Kidney (tissue), 14 donors: ENCODE data around the gene CLEC16A. TPM values are rescaled to one million over a fixed set of nuclear protein-coding genes. Genes with fewer than 3 reads are reported as not detected.
A peak's percentile ranks its signal among the peaks of the same experiment; 100 is the strongest.

ENCODE experiments used
- DNase-seq, 5 donors: peaks; one replicate each; pipeline ENCODE4 v3.0.0-alpha.2; 2013 to 2020
- FAIRE-seq: peaks from 2 replicates; lab custom pipeline; 2012; peaks lifted over from hg19 to GRCh38; lab: Jason Lieb, UNC
- H3K27ac ChIP-seq, 2 donors: one replicate each; pipeline ENCODE4 v1.7.0; 2013; ENCODE audit warnings: low read depth in 2 of 2, low read length in 2 of 2, inconsistent platforms in 1 of 2
- H3K27me3 ChIP-seq: one replicate; pipeline ENCODE4 v1.7.1; 2013; ENCODE audit warnings: low read length, inconsistent platforms; ENCODE audit not compliant: control insufficient read depth, insufficient read depth
- H3K36me3 ChIP-seq, 3 donors: one replicate each; pipeline versions ENCODE4 v1.7.0 to v1.7.1; 2013; ENCODE audit warnings: low read length in 3 of 3, control low read depth in 1 of 3, inconsistent platforms in 1 of 3; ENCODE audit not compliant: insufficient read depth in 3 of 3, control insufficient read depth in 2 of 3
- H3K4me1 ChIP-seq, 3 donors: one replicate each; pipeline versions ENCODE4 v1.7.0 to v1.7.1; 2013; ENCODE audit warnings: low read length in 3 of 3, inconsistent platforms in 1 of 3, low read depth in 1 of 3; ENCODE audit not compliant: control insufficient read depth in 2 of 3, insufficient read depth in 2 of 3
- H3K4me3 ChIP-seq, 3 donors: one replicate each; pipeline versions ENCODE4 v1.7.0 to v1.8.1; 2013; ENCODE audit warnings: low read length in 3 of 3, control low read depth in 1 of 3, inconsistent platforms in 1 of 3
- H3K9ac ChIP-seq, 3 donors: one replicate each; pipeline versions ENCODE4 v1.7.0 to v1.7.1; 2013; ENCODE audit warnings: low read length in 3 of 3, control low read depth in 1 of 3, inconsistent platforms in 1 of 3
- H3K9me3 ChIP-seq, 3 donors: one replicate each; pipeline versions ENCODE4 v1.7.0 to v1.7.1; 2013; ENCODE audit warnings: low read length in 3 of 3, control low read depth in 1 of 3, inconsistent platforms in 1 of 3; ENCODE audit not compliant: control insufficient read depth in 2 of 3, insufficient read depth in 1 of 3
- intact Hi-C: fragments of 100-400 bp; cut with DNase I; formaldehyde crosslinking; loops from one replicate; pipeline ENCODE4 v1.11.1; 2022
- polyA plus RNA-seq: library from polyadenylated mRNA; stranded (reverse); fragments of 350-450 nt; fragmentation: Illumina TruSeq; extraction: RNeasy Lipid Tissue Mini Kit (QIAGEN cat#74804); gene quantifications from one replicate; pipeline ENCODE4 v1.2.3, GENCODE V29; 2014; ENCODE audit warnings: low read depth, low replicate concordance; ENCODE audit not compliant: insufficient read depth
- total RNA-seq: library from RNA; stranded (reverse); fragmentation: NEBNext Ultra II Directional; extraction: Animal tissue kit (Norgen Biotek cat#: 25700); gene quantifications from one replicate; pipeline ENCODE4 v1.2.1, GENCODE V29; 2021
- TF ChIP-seq, protein P1 (sequence below): IDR thresholded peaks from 3 replicates; pipeline ENCODE4 v1.5.1; 2012; ENCODE audit warnings: mild to moderate bottlenecking, moderate library complexity, borderline replicate concordance; ENCODE audit not compliant: insufficient read depth; ENCODE audit errors: extremely low read depth
- donor health status: control.
- donor health status: control.
- donor health status: control.
- donor health status: control.
- donor health status: control.
- donor health status: DM: yes; HTN: yes; CAD: no.
- donor health status: Normal renal cell carcinoma (clear cell type).

The CLEC16A gene
- total and polyA plus RNA-seq, 2 donors from 2014 or later: 10.8 to 51.9 TPM

GRCh38 chr16:11033629-11034420 is 89.5 kb downstream of the CLEC16A start:
- no peaks in the 10 kb centered on the region for H3K27me3 ChIP-seq
- intact Hi-C loops: no loop called here
- H3K27ac ChIP-seq: no peak overlapping the region
- peaks cover 0 to 6% (median 3%) of the 10 kb centered on the region in 3 donors for H3K4me1 ChIP-seq
- peaks cover 0 to 2% (median 0%) of the 10 kb centered on the region in 3 donors for H3K9me3 ChIP-seq
- H3K36me3 ChIP-seq: peaks cover 0 to 15% (median 10%) of the 10 kb centered on the region in 3 donors
- FAIRE-seq (no peak), DNase-seq (no peak)
- no peak overlapping the region for H3K9ac ChIP-seq
- H3K4me3 ChIP-seq: no peak overlapping the region
- TF ChIP-seq, protein P1, sequence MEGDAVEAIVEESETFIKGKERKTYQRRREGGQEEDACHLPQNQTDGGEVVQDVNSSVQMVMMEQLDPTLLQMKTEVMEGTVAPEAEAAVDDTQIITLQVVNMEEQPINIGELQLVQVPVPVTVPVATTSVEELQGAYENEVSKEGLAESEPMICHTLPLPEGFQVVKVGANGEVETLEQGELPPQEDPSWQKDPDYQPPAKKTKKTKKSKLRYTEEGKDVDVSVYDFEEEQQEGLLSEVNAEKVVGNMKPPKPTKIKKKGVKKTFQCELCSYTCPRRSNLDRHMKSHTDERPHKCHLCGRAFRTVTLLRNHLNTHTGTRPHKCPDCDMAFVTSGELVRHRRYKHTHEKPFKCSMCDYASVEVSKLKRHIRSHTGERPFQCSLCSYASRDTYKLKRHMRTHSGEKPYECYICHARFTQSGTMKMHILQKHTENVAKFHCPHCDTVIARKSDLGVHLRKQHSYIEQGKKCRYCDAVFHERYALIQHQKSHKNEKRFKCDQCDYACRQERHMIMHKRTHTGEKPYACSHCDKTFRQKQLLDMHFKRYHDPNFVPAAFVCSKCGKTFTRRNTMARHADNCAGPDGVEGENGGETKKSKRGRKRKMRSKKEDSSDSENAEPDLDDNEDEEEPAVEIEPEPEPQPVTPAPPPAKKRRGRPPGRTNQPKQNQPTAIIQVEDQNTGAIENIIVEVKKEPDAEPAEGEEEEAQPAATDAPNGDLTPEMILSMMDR: no peak

- Histone ChIP-seq H3K27me3 (no peaks in the 10 kb centered on the region), H3K4me3 (no peak overlapping the region), H3K9me3 (no peaks in the 10 kb centered on the region), H3K27ac (no peak overlapping the region), H3K36me3 (peaks cover 0 to 10% (median 6%) of the 10 kb centered on the region in 3 donors), H3K4me1 (peaks cover 0 to 6% (median 3%) of the 10 kb centered on the region in 3 donors), H3K9ac (no peak overlapping the region)
- peak in 4 of 5 donors; percentile 61 to 78 (median 70) for DNase-seq
- intact Hi-C loops: no loop called here
- TF ChIP-seq, protein P1: no peak
- no peak for FAIRE-seq
Observed at GRCh38 chr16:11034481-11034931, 90.1 kb downstream of the CLEC16A start.

GRCh38 chr16:11035096-11035495 is 90.7 kb downstream of the CLEC16A start:
- DNase-seq (no peak), FAIRE-seq (no peak)
- TF ChIP-seq, protein P1: no peak
- Histone ChIP-seq H3K9ac (no peak overlapping the region), H3K9me3 (no peaks in the 10 kb centered on the region), H3K36me3 (peaks cover 0 to 14% (median 8%) of the 10 kb centered on the region in 3 donors), H3K4me1 (peaks cover 0 to 6% (median 3%) of the 10 kb centered on the region in 3 donors), H3K27me3 (no peaks in the 10 kb centered on the region), H3K27ac (no peak overlapping the region), H3K4me3 (no peak overlapping the region)
- intact Hi-C loops: no loop called here
